ENCODE results near the gene PHRF1.

The PHRF1 gene

DNA sequence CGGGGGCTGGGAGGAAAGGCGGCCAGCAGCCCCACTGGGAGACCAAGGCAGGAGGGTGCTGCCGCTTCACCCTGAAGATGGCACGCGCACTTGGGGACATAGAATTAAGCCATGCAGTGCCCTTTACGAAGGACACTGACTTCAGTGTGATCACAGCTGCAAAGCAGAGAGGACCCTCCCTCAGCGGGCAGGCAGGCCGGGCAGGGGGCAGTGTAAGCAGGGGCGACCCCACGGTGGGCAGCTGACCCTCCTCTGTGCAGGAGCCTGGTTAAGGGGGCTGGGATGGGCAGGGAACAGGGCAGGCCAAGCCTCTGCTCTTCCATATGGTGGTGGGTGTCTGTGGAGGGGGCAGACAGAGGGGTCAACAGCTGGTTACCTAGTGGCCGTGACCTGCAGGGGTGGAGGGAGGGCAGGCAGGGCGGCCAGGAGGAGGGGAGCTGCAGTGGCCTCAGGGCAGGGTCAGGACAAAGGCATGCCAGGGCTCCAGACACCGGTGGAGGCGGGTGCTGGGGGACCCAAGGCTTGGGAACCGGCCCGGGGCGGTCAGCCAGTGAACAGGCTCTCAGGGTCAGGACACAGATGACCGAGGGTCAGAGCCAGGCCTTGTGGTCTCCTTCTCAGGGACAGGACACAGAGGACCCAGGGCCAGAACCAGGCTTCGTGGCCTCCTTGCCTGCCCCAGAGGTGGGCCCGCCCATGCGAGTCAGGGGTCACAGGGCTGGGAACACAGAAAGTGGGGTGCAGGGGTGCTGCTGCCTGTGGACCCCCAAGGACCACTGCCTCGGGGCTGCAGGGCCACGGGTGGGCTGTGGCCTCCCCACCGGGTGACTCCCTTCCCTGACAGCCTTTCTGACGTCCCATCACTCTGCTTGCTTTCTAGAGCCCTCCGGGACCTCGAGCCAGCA lies 22.9 kb upstream of the PHRF1 start:
- Histone ChIP-seq H3K4me3 (ENCODE audit: extremely low read depth, insufficient read depth, low read length, poor library complexity, severe bottlenecking) (no peak overlapping the region), H3K9me3 (ENCODE audit: control insufficient read depth, low read length) (no peaks in the 10 kb centered on the region), H3K4me1 (ENCODE audit: control insufficient read depth, insufficient read depth, low read length, poor library complexity, severe bottlenecking) (no peaks in the 10 kb centered on the region), H3K36me3 (ENCODE audit: control insufficient read depth, insufficient read depth, low read length) (no peaks in the 10 kb centered on the region), H3K27ac (ENCODE audit: low read depth, low read length, severe bottlenecking) (no peak overlapping the region)
- WGBS, 2 experiments (ENCODE audit: insufficient coverage in 2 of 2): 89 to 90% methylated on average over 21 to 27 of the region's 27 CpGs

DNA sequence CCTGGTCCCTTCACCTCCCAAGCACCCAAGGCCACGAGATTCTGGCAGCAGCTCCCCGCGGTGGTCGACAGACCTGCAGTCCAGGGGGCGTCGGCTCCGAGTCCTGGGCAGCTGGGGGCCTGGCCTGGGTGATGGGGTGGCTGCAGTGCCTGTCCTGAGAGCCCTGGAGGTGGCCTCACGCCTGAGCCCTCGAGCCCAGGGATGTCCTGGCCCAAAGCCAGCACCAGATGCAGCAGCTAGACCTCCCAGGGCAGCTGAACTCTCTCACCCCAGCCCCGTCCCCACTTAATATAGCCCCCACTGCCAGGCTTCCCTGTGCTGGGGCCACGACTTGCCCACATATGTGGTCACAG lies 22.3 kb upstream of the PHRF1 start:
- 75 to 86% methylated on average over 7 to 9 of the region's 11 CpGs for WGBS, 2 experiments (ENCODE audit: insufficient coverage in 2 of 2)

DNA sequence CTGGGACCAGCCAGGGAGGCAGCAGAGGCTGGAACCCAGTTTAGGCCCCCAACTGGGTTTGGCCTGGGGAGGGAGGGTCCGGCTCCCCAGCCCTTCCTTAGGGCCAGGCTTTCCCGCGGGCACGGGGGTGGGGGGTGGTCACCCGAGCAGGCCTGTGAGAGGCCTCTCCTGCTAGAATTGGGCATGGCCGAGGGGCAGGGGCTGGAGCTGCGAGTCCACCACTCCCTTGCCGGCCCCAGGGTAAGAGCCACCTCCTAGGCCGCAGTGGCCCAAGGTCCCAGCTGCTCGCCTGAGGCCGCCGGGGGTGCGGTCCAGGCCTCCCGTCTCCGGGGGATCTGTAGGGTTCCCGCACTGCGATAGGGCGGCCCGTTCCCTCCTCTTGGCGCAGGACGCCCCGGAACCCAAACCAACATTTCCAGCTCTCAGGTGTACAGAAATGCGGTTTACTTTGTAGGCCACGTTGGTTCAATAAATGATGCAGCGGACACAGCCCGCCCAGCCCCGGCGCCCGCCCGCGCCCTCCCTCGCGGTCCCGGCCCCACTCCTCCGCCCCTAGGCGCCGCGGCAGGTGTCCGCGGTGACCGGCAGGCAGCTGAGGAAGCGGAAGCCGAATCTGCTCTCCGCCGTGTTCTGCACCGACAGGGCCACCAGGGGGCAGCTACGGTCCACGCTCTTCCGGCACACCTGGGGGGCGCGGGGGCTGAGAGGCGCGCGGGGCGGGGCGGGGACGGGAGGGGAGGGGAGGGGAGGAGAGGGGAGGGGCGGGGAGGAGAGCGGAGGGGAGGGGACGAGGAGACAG lies 21.6 kb upstream of the PHRF1 start:
- no peaks in the 10 kb centered on the region for H3K36me3 ChIP-seq (ENCODE audit: control insufficient read depth, insufficient read depth, low read length)

More for the DNA sequence above, 22.3 kb upstream of the PHRF1 start:
- no peak overlapping the region for H3K27ac ChIP-seq (ENCODE audit: low read depth, low read length, severe bottlenecking)
- H3K36me3 ChIP-seq (ENCODE audit: control insufficient read depth, insufficient read depth, low read length): no peaks in the 10 kb centered on the region
- no peaks in the 10 kb centered on the region for H3K4me1 ChIP-seq (ENCODE audit: control insufficient read depth, insufficient read depth, low read length, poor library complexity, severe bottlenecking)
- no peaks in the 10 kb centered on the region for H3K9me3 ChIP-seq (ENCODE audit: control insufficient read depth, low read length)
- no peak overlapping the region for H3K4me3 ChIP-seq (ENCODE audit: extremely low read depth, insufficient read depth, low read length, poor library complexity, severe bottlenecking)

DNA sequence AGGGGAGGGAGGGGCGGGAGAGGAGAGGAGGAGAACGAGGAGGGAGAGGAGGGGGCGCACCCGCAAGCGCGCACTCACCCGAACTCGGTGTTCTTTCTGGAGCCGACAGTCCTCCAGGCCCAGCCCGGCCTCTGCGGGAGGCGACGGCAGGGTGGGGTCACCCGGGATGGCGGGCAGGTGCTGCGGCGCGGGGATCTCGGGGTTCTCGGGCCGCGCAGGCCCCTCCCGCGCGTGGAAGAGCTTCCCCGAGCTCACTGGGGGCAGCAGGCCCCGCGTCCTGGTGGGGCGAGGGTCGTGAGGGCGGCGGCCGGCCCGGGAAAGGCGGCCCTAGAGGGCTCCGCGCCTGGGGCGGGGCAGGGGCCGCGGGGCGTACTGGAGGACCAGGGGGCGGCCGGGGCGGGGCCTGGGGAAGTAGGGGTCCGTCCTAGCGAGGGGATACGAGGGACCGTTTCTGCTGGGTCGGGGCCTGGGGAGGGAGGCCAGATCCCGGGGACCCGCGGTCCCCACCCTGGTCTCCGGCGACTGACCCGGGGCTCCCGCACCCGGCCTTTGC lies 21.0 kb upstream of the PHRF1 start:
- no peaks in the 10 kb centered on the region for H3K4me1 ChIP-seq (ENCODE audit: control insufficient read depth, insufficient read depth, low read length, poor library complexity, severe bottlenecking)
- H3K36me3 ChIP-seq (ENCODE audit: control insufficient read depth, insufficient read depth, low read length): no peaks in the 10 kb centered on the region
- H3K9me3 ChIP-seq (ENCODE audit: control insufficient read depth, low read length): no peaks in the 10 kb centered on the region
- peak overlapping the region; percentile 30 for H3K4me3 ChIP-seq (ENCODE audit: extremely low read depth, insufficient read depth, low read length, poor library complexity, severe bottlenecking)
- WGBS, 2 experiments (ENCODE audit: insufficient coverage in 2 of 2): 1 to 3% methylated on average over 33 to 46 of the region's 57 CpGs
- no peak overlapping the region for H3K27ac ChIP-seq (ENCODE audit: low read depth, low read length, severe bottlenecking)

More for the DNA sequence above, 21.6 kb upstream of the PHRF1 start:
- Histone ChIP-seq H3K9me3 (ENCODE audit: control insufficient read depth, low read length) (no peaks in the 10 kb centered on the region), H3K4me1 (ENCODE audit: control insufficient read depth, insufficient read depth, low read length, poor library complexity, severe bottlenecking) (no peaks in the 10 kb centered on the region), H3K4me3 (ENCODE audit: extremely low read depth, insufficient read depth, low read length, poor library complexity, severe bottlenecking) (no peak overlapping the region), H3K27ac (ENCODE audit: low read depth, low read length, severe bottlenecking) (no peak overlapping the region)
- WGBS, 2 experiments (ENCODE audit: insufficient coverage in 2 of 2): 18 to 22% methylated on average over 25 to 31 of the region's 60 CpGs

DNA sequence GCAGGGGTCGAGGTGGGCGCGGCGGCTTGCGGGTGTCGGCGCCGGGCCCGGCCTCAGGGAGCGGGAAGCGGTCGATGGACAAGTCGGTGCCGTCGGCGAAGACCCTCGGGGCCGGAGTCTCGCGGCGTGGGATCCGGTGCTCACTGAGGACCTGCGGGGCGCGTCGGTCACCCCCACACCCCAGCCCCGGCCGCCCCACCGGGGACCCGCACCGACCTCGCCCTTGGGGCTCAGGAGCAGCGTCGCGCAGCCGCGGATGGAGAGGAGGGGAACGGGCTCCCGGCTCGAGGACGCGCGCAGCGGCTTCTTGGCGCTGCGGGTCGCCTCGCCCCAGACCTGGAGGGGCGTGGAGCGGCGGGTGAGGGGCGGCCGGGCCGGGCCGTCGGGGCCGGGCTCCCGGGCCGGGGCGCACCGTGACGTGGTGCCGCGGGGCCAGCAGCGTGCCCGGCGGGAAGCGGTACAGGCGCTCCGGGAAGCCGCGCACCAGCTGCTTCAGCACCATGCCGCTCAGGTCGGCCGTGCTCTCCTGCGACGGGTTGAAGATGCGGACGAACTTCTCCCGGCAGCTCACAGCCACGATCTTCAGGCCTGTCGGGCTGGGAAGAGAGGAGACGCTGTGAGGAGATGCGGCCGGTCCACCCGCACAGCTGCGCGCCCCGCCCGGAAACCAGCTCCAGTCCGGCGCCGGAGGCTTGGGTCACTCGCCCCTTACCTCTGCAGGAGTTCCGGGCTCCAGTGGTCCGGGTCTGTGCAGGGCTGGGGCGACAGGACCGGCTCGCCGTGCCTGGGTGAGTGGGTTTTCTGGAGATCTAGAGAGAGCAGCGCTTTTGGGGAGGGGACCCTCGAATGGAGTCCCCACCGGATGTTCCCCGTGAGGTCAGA lies 20.2 kb upstream of the PHRF1 start:
- H3K36me3 ChIP-seq (ENCODE audit: control insufficient read depth, insufficient read depth, low read length): no peaks in the 10 kb centered on the region
- WGBS, 2 experiments (ENCODE audit: insufficient coverage in 2 of 2): 7% methylated on average over 76 to 86 of the region's 104 CpGs
- H3K27ac ChIP-seq (ENCODE audit: low read depth, low read length, severe bottlenecking): no peak overlapping the region
- H3K4me1 ChIP-seq (ENCODE audit: control insufficient read depth, insufficient read depth, low read length, poor library complexity, severe bottlenecking): no peaks in the 10 kb centered on the region
- no peaks in the 10 kb centered on the region for H3K9me3 ChIP-seq (ENCODE audit: control insufficient read depth, low read length)
- peak overlapping the region; percentile 30 for H3K4me3 ChIP-seq (ENCODE audit: extremely low read depth, insufficient read depth, low read length, poor library complexity, severe bottlenecking)

DNA sequence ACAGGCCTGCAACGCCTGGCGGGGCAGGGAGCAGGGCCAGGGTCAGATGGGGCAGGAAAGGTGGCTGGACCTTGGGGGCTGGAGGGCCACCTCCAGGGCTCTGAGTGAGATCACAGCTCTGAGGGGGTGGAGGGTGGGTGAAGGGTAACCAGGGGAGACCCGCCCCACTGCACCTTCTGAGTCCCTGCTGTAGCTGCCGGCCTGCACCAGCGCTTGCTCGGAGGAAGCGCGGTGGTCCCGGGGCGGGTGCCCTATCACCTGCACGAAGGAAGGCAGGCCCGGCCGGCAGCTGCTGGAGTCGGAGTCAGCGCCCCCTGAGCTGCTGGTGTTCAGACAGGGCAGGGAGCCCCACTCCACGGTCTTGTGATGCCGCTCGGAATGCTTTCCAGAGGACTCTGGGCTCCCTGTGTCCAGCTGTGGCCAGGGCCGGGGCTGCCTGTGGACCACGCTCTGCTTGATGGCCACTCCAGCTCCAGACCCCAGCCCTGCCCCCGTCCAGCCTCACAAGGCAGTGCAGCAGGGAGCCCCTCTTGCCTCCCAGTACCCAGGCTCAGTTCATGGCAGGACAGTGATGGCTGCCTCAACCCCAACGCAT lies 19.5 kb upstream of the PHRF1 start:
- Histone ChIP-seq H3K4me3 (ENCODE audit: extremely low read depth, insufficient read depth, low read length, poor library complexity, severe bottlenecking) (no peak overlapping the region), H3K27ac (ENCODE audit: low read depth, low read length, severe bottlenecking) (no peak overlapping the region), H3K36me3 (ENCODE audit: control insufficient read depth, insufficient read depth, low read length) (no peaks in the 10 kb centered on the region), H3K9me3 (ENCODE audit: control insufficient read depth, low read length) (no peaks in the 10 kb centered on the region), H3K4me1 (ENCODE audit: control insufficient read depth, insufficient read depth, low read length, poor library complexity, severe bottlenecking) (no peaks in the 10 kb centered on the region)
- WGBS, 2 experiments (ENCODE audit: insufficient coverage in 2 of 2): 78 to 79% methylated on average over 20 to 22 of the region's 22 CpGs

DNA sequence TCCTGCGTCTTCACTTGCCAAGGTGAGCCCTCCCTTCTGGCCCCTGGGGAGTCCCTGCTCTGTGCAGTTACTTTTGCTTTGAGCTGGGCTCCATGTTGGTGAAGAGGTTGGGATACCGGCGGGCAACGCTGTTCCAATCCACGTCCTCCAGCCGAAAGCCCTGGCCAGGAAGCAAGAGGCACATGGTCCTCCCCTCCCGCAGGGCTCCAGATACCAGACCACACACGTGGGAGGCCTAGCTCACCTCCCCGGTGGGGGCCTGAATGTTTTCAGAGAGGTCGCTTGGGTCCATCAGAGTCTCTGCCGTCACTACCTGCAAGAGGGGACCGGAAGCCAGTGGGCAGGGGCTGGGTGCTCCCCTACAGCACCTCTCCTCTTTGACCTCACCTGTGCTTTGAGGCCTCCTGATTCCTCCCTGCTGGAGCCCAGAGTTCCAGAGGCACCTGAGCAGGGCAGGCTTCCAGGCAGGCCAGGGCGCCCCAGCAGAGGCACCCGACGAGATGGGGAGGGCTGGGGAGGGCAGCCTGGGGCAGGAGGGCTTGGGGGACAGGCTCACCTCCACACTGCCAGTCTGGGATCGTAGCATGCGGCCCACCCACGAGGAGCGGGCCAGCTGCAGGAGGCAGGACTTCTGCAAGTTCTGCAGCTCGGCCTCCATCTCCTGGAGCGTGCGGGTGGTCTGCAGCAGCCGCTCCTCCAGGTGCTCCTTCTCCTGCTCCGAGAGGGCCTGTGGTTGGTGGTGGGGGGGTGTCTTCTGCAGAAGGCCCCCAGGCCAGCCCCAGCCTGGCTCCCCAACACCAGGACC lies 18.7 kb upstream of the PHRF1 start:
- Histone ChIP-seq H3K36me3 (ENCODE audit: control insufficient read depth, insufficient read depth, low read length) (no peaks in the 10 kb centered on the region), H3K9me3 (ENCODE audit: control insufficient read depth, low read length) (no peaks in the 10 kb centered on the region), H3K4me1 (ENCODE audit: control insufficient read depth, insufficient read depth, low read length, poor library complexity, severe bottlenecking) (no peaks in the 10 kb centered on the region), H3K27ac (ENCODE audit: low read depth, low read length, severe bottlenecking) (no peak overlapping the region), H3K4me3 (ENCODE audit: extremely low read depth, insufficient read depth, low read length, poor library complexity, severe bottlenecking) (no peak overlapping the region)
- WGBS, 2 experiments (ENCODE audit: insufficient coverage in 2 of 2): 83% methylated on average over 18 to 19 of the region's 24 CpGs

DNA sequence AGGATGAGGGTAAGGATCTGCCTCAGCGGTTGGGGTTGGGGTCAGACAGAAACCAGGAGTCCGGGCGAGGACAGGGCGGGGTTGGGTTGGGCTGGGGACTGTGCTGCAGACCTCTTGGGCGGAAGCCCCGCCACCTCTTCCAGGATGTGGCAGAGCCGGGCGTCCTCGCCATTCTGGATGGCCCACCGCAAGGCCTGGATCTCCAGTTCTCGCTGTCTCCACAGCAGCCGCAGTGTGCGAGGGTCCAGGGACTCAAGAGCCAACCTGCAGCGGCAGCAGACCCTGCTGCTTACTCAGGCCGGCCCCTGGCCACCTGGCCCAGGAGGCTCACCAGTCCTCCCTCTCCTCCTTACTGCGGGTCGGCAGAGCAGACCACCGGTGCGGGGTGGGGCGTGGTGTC lies 17.8 kb upstream of the PHRF1 start:
- Histone ChIP-seq H3K4me1 (ENCODE audit: control insufficient read depth, insufficient read depth, low read length, poor library complexity, severe bottlenecking) (no peaks in the 10 kb centered on the region), H3K9me3 (ENCODE audit: control insufficient read depth, low read length) (no peaks in the 10 kb centered on the region), H3K4me3 (ENCODE audit: extremely low read depth, insufficient read depth, low read length, poor library complexity, severe bottlenecking) (no peak overlapping the region), H3K36me3 (ENCODE audit: control insufficient read depth, insufficient read depth, low read length) (no peaks in the 10 kb centered on the region), H3K27ac (ENCODE audit: low read depth, low read length, severe bottlenecking) (no peak overlapping the region)
- WGBS, 2 experiments (ENCODE audit: insufficient coverage in 2 of 2): 92 to 94% methylated on average over 17 to 20 of the region's 20 CpGs

DNA sequence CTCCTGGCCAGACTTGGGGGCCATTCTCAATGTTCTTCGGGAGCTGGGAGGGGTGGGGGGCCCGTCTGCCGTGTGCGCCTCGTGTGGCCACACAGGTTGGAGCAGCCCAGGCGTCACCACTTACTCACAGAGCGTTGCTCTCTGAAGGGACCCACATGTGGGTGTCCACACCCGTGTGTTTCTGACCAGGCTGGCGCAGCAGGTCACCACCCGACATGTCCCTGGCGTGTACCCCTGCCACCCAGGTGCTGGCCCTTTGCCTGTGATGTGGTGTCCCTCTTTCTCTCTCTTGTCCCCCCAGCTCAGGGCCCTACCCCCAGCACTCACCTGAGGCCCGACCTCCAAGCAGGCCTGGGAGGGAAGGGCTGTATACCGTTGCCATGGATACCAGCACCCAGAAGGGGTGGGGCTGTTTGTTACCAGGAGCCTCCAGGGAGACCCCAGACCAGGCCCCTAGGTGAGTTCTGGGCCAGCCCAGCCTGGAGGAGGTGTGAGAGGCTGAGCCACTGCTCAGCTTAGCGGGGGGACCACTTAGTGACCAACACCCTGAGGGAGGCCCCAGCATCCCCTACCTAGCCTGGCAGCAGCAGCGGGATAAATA lies 17.1 kb upstream of the PHRF1 start:
- Histone ChIP-seq H3K9me3 (ENCODE audit: control insufficient read depth, low read length) (no peaks in the 10 kb centered on the region), H3K27ac (ENCODE audit: low read depth, low read length, severe bottlenecking) (no peak overlapping the region), H3K36me3 (ENCODE audit: control insufficient read depth, insufficient read depth, low read length) (no peaks in the 10 kb centered on the region), H3K4me3 (ENCODE audit: extremely low read depth, insufficient read depth, low read length, poor library complexity, severe bottlenecking) (no peak overlapping the region), H3K4me1 (ENCODE audit: control insufficient read depth, insufficient read depth, low read length, poor library complexity, severe bottlenecking) (no peaks in the 10 kb centered on the region)
- 83 to 92% methylated on average over 10 to 15 of the region's 15 CpGs for WGBS, 2 experiments (ENCODE audit: insufficient coverage in 2 of 2)

Measured in mesodermal cell (in vitro differentiated cells).